Gastrocnemius medialis (tissue), 4 donors: Measurements from ENCODE around the gene SERINC2. TPM values are rescaled to one million over a fixed set of nuclear protein-coding genes. Genes with fewer than 3 reads are reported as not detected.

Experiments used
- ATAC-seq, 2 donors: fragments of 150-250 bp; one replicate each; pipeline ENCODE4 v1.9.1; 2016
- DNase-seq, 2 donors: peaks; one replicate each; pipeline ENCODE4 v3.0.0-alpha.2; 2019
- H3K27ac ChIP-seq, 4 donors: fragments of 200-600 bp; sonication (generic); 1 replicate in 1 of 4; 2 replicates in 3 of 4; pipeline ENCODE4 v1.5.1; 2016 to 2018; ENCODE audit warnings: mild to moderate bottlenecking in 2 of 4, moderate library complexity in 1 of 4
- H3K27me3 ChIP-seq, 3 donors: fragments of 200-600 bp; sonication (generic) in 2 of 3; 1 replicate in 1 of 3; 2 replicates in 2 of 3; pipeline versions ENCODE4 v1.5.1 to v1.6.0; 2016 to 2019; ENCODE audit warnings: mild to moderate bottlenecking in 1 of 3, moderate library complexity in 1 of 3
- H3K36me3 ChIP-seq, 2 donors: fragments of 200-600 bp; sonication (generic) in 1 of 2; one replicate each; pipeline ENCODE4 v1.5.1; 2017 to 2018
- H3K4me1 ChIP-seq, 2 donors: fragments of 200-600 bp; sonication (generic) in 1 of 2; one replicate each; pipeline ENCODE4 v1.5.1; 2016 to 2017; ENCODE audit warnings: mild to moderate bottlenecking in 2 of 2
- H3K4me3 ChIP-seq, 4 donors: fragments of 200-600 bp; sonication (generic) in 3 of 4; 1 replicate in 1 of 4; 2 replicates in 3 of 4; pipeline ENCODE4 v1.5.1; 2016 to 2019; ENCODE audit warnings: mild to moderate bottlenecking in 2 of 4
- H3K9me3 ChIP-seq, 3 donors: fragments of 200-600 bp; sonication (generic) in 2 of 3; 1 replicate in 1 of 3; 2 replicates in 2 of 3; pipeline ENCODE4 v1.5.1; 2016 to 2019
- CTCF ChIP-seq, 5 experiments: fragments of 450-650 bp in 3 of 5; fragments of 200-600 bp in 2 of 5; sonication (generic) in 2 of 5; IDR thresholded peaks in 4 of 5; conservative IDR thresholded peaks in 1 of 5; 1 replicate in 4 of 5; 2 replicates in 1 of 5; pipeline ENCODE4 v1.5.1; 2016 to 2019; ENCODE audit warnings: antibody characterized with exemption in 5 of 5, mild to moderate bottlenecking in 3 of 5, moderate library complexity in 3 of 5
- POLR2A ChIP-seq, 2 donors: fragments of 450-650 bp; IDR thresholded peaks; one replicate each; pipeline ENCODE4 v1.6.1; 2017; ENCODE audit warnings: antibody characterized with exemption in 2 of 2, mild to moderate bottlenecking in 2 of 2, moderate library complexity in 2 of 2
- in situ Hi-C, 4 donors: fragments of 200-750 bp; cut with MboI; loops; one replicate each; pipeline versions ENCODE4 v1.15.0 to v1.8.0; 2017; ENCODE audit warnings: low sequenced_read_pairs in 4 of 4
- intact Hi-C: fragments of 100-400 bp; cut with DNase I; formaldehyde crosslinking; loops from one replicate; pipeline ENCODE4 v1.15.1; 2023; ENCODE audit warnings: low total_unique reads
- total RNA-seq, 4 donors: library from RNA; depleted of rRNA; stranded (reverse); fragments of >200 nt; gene quantifications; one replicate each; pipeline versions ENCODE4 v1.1.0 to v1.2.3, GENCODE V29; 2016

Gene SERINC2
- total RNA-seq, 4 donors from 2014 or later: 21.2 to 53.4 (median 35.9) TPM

- in situ Hi-C loops (no loop called here), intact Hi-C loops (loop anchor here (5.0 to 10.0 kb wide), 2 partner anchors 843 to 1655 kb away; no protein-coding TSS in a partner anchor)
- H3K4me1 ChIP-seq: peaks cover 68 to 77% of the 10 kb centered on the region in 2 donors
- DNase-seq: no peak
- H3K27me3 ChIP-seq: no peaks in the 10 kb centered on the region
- no peaks in the 10 kb centered on the region for H3K9me3 ChIP-seq
- TF ChIP-seq CTCF (IDR thresholded peaks at IDR 0.05 in 4 of 5, conservative IDR thresholded peaks at IDR 0.05 in 1 of 5) (no peak), POLR2A (IDR thresholded peaks at IDR 0.05) (no peak)
- H3K4me3 ChIP-seq: peak overlapping the region; percentile 58 to 72 (median 70)
- ATAC-seq: no peak
- peaks cover 0 to 41% of the 10 kb centered on the region in 2 donors for H3K36me3 ChIP-seq
- H3K27ac ChIP-seq: peak overlapping the region; percentile 99 to 100 (median 99)
Measured at GRCh38 chr1:31370021-31370420, 43.0 kb upstream of the SERINC2 start.

- peaks cover 66 to 79% of the 10 kb centered on the region in 2 donors for H3K4me1 ChIP-seq
- no peaks in the 10 kb centered on the region for H3K9me3 ChIP-seq
- ATAC-seq: no peak
- H3K27ac ChIP-seq: peak overlapping the region; percentile 99 to 100 (median 99)
- intact Hi-C loops (loop anchor here (5.0 to 10.0 kb wide), 2 partner anchors 843 to 1654 kb away; no protein-coding TSS in a partner anchor), in situ Hi-C loops (no loop called here)
- peaks cover 0 to 35% of the 10 kb centered on the region in 2 donors for H3K36me3 ChIP-seq
- DNase-seq: no peak
- TF ChIP-seq POLR2A (IDR thresholded peaks at IDR 0.05): no peak
- TF ChIP-seq CTCF (IDR thresholded peaks at IDR 0.05 in 4 of 5, conservative IDR thresholded peaks at IDR 0.05 in 1 of 5): no peak
- H3K27me3 ChIP-seq: no peaks in the 10 kb centered on the region
- H3K4me3 ChIP-seq: peak overlapping the region; percentile 58 to 72 (median 70)
Measured at GRCh38 chr1:31370565-31370964, 42.4 kb upstream of the SERINC2 start.

GRCh38 chr1:31371121-31371959 lies 41.7 kb upstream of the SERINC2 start:
- in situ Hi-C loops (no loop called here), intact Hi-C loops (loop anchor here (5.0 to 10.0 kb wide), 2 partner anchors 844 to 1653 kb away; no protein-coding TSS in a partner anchor)
- peaks cover 62 to 76% of the 10 kb centered on the region in 2 donors for H3K4me1 ChIP-seq
- TF ChIP-seq POLR2A (IDR thresholded peaks at IDR 0.05): peak; percentile 53 to 58
- no peak for TF ChIP-seq CTCF (IDR thresholded peaks at IDR 0.05 in 4 of 5, conservative IDR thresholded peaks at IDR 0.05 in 1 of 5)
- H3K27me3 ChIP-seq: no peaks in the 10 kb centered on the region
- H3K27ac ChIP-seq: peak overlapping the region; percentile 99 to 100 (median 99)
- ATAC-seq: no peak
- peak in 1 of 2 donors; percentile 60 for DNase-seq
- no peaks in the 10 kb centered on the region for H3K9me3 ChIP-seq
- H3K4me3 ChIP-seq: peak overlapping the region; percentile 58 to 72 (median 70)
- H3K36me3 ChIP-seq: peaks cover 0 to 28% of the 10 kb centered on the region in 2 donors

- in situ Hi-C loops (no loop called here), intact Hi-C loops (loop anchor here (2.0 to 10.0 kb wide), 4 partner anchors 41 to 1653 kb away; partner anchors contain the start of gene SERINC2)
- Histone ChIP-seq H3K27me3 (no peaks in the 10 kb centered on the region), H3K27ac (peak overlapping the region; percentile 99 to 100 (median 99)), H3K9me3 (no peaks in the 10 kb centered on the region), H3K36me3 (peaks cover 0 to 20% of the 10 kb centered on the region in 2 donors), H3K4me1 (peaks cover 56 to 72% of the 10 kb centered on the region in 2 donors), H3K4me3 (peak overlapping the region; percentile 58 to 72 (median 70))
- peak; percentile 9 to 20 for ATAC-seq
- DNase-seq: peak in 1 of 2 donors; percentile 64
- no peak for TF ChIP-seq POLR2A (IDR thresholded peaks at IDR 0.05)
- no peak for TF ChIP-seq CTCF (IDR thresholded peaks at IDR 0.05 in 4 of 5, conservative IDR thresholded peaks at IDR 0.05 in 1 of 5)
Measured at GRCh38 chr1:31372051-31372450, 41.0 kb upstream of the SERINC2 start.
